Hepatocyte (in vitro differentiated cells): ENCODE measurements around the gene RALGPS2. TPM values are rescaled to one million over a fixed set of nuclear protein-coding genes. Genes with fewer than 3 reads are reported as not detected.

Experiments
- DNase-seq: peaks from one replicate; pipeline ENCODE4 v3.0.0-alpha.2; 2016; ENCODE audit warnings: low spot score
- H2AFZ ChIP-seq: fragments of 200-600 bp; sonication (generic); 2 replicates; pipeline ENCODE4 v1.6.0; 2016; ENCODE audit warnings: antibody characterized with exemption, mild to moderate bottlenecking
- H3K27ac ChIP-seq: fragments of 200-600 bp; sonication (generic); 2 replicates; pipeline ENCODE4 v1.5.1; 2016; ENCODE audit warnings: mild to moderate bottlenecking
- H3K27me3 ChIP-seq: fragments of 200-600 bp; sonication (generic); 2 replicates; pipeline ENCODE4 v1.6.1; 2016
- H3K36me3 ChIP-seq: fragments of 200-600 bp; sonication (generic); replicated peaks from 2 replicates; pipeline ENCODE4 v1.5.1; 2016; ENCODE audit warnings: low read depth; ENCODE audit not compliant: insufficient read depth
- H3K4me1 ChIP-seq: fragments of 200-600 bp; sonication (generic); 2 replicates; pipeline ENCODE4 v1.5.1; 2016; ENCODE audit warnings: mild to moderate bottlenecking, moderate library complexity; ENCODE audit not compliant: insufficient read depth
- H3K4me2 ChIP-seq: fragments of 200-600 bp; sonication (generic); 2 replicates; pipeline ENCODE4 v1.6.0; 2016
- H3K4me3 ChIP-seq: fragments of 200-600 bp; sonication (generic); 2 replicates; pipeline ENCODE4 v1.5.1; 2016; ENCODE audit warnings: mild to moderate bottlenecking
- H3K79me2 ChIP-seq: fragments of 200-600 bp; sonication (generic); 2 replicates; pipeline ENCODE4 v1.6.0; 2017; ENCODE audit warnings: mild to moderate bottlenecking
- H3K9me2 ChIP-seq: fragments of 200-600 bp; sonication (generic); replicated peaks from 2 replicates; pipeline ENCODE4 v1.6.0; 2017; ENCODE audit warnings: mild to moderate bottlenecking; ENCODE audit not compliant: insufficient read depth
- H3K9me3 ChIP-seq: fragments of 200-600 bp; sonication (generic); 2 replicates; pipeline ENCODE4 v1.5.1; 2016; ENCODE audit warnings: low read depth, mild to moderate bottlenecking
- H4K20me1 ChIP-seq: fragments of 200-600 bp; sonication (generic); 2 replicates; pipeline ENCODE4 v1.6.0; 2016; ENCODE audit warnings: mild to moderate bottlenecking; ENCODE audit not compliant: insufficient read depth, poor library complexity, severe bottlenecking
- EZH2 ChIP-seq: fragments of 200-600 bp; sonication (generic); IDR thresholded peaks from 2 replicates; pipeline ENCODE4 v1.6.1; 2016; ENCODE audit warnings: antibody characterized with exemption, mild to moderate bottlenecking, borderline replicate concordance
- EZH2phosphoT487 ChIP-seq: fragments of 200-600 bp; sonication (generic); IDR thresholded peaks from one replicate; pipeline ENCODE4 v1.6.1; 2018; ENCODE audit warnings: antibody characterized with exemption, mild to moderate bottlenecking, low read depth, moderate library complexity; ENCODE audit not compliant: unreplicated experiment, severe bottlenecking
- WGBS: methylation state at CpG from one replicate; pipeline ENCODE4 v1.1.6; 2016; ENCODE audit warnings: low lambda C conversion rate; ENCODE audit errors: missing lambda C conversion rate; 5-methylcytosine and 5-hydroxymethylcytosine counted together
- polyA plus RNA-seq: library from polyadenylated mRNA; unstranded; fragments of >200 nt; fragmentation: Nextera tagmentation; extraction: Ambion mirVana; gene quantifications from 2 replicates; pipeline ENCODE4 v1.2.1, GENCODE V29; 2016
- total RNA-seq: library from RNA; depleted of rRNA; stranded (reverse); fragments of >200 nt; gene quantifications from 2 replicates; pipeline ENCODE4 v1.2.3, GENCODE V29; 2014
- TF ChIP-seq, protein P1 (sequence below): fragments of 200-600 bp; sonication (generic); IDR thresholded peaks from 2 replicates; pipeline ENCODE4 v1.5.1; 2016; ENCODE audit warnings: antibody characterized with exemption, mild to moderate bottlenecking; ENCODE audit not compliant: poor library complexity

RALGPS2 gene
- total and polyA plus RNA-seq, 2 experiments from 2014 or later, result 9.3 to 35.4 TPM

DNA sequence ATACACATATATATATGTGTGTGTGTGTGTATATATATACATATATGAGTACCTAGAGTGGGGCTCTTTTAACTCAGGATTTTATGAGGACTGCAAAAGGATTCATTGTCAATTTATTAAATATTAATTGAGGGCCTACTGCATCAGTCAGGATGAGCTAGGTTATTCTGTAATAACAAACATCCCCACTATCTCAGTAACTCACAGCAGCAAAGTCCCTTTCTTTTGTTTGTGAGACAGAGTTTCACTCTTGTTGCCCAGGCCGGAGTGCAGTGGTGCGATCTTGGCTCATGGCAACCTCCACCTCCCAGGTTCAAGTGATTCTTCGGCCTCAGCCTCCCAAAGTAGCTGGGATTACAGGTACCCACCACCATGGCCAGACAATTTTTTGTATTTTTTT is 236.8 kb downstream of the RALGPS2 start:
- Histone ChIP-seq H3K27me3 (no peaks in the 10 kb centered on the region), H3K36me3 (no peaks in the 10 kb centered on the region), H3K4me2 (no peak overlapping the region), H2AFZ (no peak overlapping the region), H3K9me3 (no peaks in the 10 kb centered on the region), H3K4me3 (no peak overlapping the region), H3K4me1 (peaks cover 4% of the 10 kb centered on the region), H3K27ac (no peak overlapping the region), H3K79me2 (no peaks in the 10 kb centered on the region), H3K9me2 (no peaks in the 10 kb centered on the region), H4K20me1 (no peaks in the 10 kb centered on the region)
- no peak for TF ChIP-seq EZH2
- no peak for TF ChIP-seq EZH2phosphoT487
- TF ChIP-seq, protein P1, sequence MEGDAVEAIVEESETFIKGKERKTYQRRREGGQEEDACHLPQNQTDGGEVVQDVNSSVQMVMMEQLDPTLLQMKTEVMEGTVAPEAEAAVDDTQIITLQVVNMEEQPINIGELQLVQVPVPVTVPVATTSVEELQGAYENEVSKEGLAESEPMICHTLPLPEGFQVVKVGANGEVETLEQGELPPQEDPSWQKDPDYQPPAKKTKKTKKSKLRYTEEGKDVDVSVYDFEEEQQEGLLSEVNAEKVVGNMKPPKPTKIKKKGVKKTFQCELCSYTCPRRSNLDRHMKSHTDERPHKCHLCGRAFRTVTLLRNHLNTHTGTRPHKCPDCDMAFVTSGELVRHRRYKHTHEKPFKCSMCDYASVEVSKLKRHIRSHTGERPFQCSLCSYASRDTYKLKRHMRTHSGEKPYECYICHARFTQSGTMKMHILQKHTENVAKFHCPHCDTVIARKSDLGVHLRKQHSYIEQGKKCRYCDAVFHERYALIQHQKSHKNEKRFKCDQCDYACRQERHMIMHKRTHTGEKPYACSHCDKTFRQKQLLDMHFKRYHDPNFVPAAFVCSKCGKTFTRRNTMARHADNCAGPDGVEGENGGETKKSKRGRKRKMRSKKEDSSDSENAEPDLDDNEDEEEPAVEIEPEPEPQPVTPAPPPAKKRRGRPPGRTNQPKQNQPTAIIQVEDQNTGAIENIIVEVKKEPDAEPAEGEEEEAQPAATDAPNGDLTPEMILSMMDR, result no peak
- WGBS, result 100% methylated on average over 3 of the region's 3 CpGs
- no peak for DNase-seq

DNA sequence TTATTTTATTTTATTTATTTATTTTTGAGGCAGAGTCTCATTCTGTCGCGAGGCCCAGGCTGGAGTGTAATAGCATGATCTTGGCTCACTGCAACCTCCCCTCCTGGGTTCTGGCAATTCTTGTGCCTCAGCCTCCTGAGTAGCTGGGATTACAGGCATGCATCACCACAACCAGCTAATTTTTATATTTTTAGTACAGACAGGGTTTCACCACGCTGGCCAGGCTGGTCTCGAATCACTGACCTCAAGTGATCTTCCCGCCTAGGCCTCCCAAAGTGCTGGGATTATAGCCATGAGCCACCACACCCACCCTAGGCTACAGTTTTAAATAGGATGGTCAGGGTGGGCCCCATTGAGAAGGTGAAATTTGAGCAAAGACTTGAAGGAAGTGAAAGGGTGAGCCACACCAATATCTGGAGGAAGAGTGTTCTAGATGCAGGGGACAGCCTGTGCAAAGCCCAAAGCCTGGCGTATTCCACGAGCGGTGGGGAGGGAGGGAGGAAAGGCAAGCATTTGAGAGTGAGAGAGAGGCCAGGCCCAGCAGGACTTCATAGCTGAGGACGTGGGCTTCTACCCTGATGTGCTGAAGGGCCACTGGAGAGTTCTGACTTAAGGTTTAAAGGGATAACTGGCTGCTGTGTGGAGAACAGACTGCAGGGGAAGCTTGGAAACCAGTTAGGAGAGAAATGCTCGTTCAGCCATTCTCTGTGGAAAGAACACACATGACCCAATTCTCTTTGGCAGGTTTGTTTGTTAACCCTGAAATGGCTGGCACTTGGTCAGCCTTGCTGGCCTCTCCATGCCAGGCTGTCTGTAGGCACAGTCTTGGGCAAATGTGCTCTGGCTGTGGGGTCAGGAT is 238.0 kb downstream of the RALGPS2 start:
- no peak overlapping the region for H3K4me3 ChIP-seq
- no peaks in the 10 kb centered on the region for H3K27me3 ChIP-seq
- no peaks in the 10 kb centered on the region for H3K79me2 ChIP-seq
- H3K9me3 ChIP-seq, result no peaks in the 10 kb centered on the region
- H3K9me2 ChIP-seq, result no peaks in the 10 kb centered on the region
- H3K4me2 ChIP-seq, result no peak overlapping the region
- no peak for DNase-seq
- H2AFZ ChIP-seq, result no peak overlapping the region
- TF ChIP-seq EZH2, result no peak
- TF ChIP-seq, protein P1, result no peak
- TF ChIP-seq EZH2phosphoT487, result no peak
- H3K27ac ChIP-seq, result no peak overlapping the region
- WGBS, result 80% methylated on average over 10 of the region's 10 CpGs
- H3K36me3 ChIP-seq, result no peaks in the 10 kb centered on the region
- peaks cover 4% of the 10 kb centered on the region for H3K4me1 ChIP-seq
- H4K20me1 ChIP-seq, result no peaks in the 10 kb centered on the region

DNA sequence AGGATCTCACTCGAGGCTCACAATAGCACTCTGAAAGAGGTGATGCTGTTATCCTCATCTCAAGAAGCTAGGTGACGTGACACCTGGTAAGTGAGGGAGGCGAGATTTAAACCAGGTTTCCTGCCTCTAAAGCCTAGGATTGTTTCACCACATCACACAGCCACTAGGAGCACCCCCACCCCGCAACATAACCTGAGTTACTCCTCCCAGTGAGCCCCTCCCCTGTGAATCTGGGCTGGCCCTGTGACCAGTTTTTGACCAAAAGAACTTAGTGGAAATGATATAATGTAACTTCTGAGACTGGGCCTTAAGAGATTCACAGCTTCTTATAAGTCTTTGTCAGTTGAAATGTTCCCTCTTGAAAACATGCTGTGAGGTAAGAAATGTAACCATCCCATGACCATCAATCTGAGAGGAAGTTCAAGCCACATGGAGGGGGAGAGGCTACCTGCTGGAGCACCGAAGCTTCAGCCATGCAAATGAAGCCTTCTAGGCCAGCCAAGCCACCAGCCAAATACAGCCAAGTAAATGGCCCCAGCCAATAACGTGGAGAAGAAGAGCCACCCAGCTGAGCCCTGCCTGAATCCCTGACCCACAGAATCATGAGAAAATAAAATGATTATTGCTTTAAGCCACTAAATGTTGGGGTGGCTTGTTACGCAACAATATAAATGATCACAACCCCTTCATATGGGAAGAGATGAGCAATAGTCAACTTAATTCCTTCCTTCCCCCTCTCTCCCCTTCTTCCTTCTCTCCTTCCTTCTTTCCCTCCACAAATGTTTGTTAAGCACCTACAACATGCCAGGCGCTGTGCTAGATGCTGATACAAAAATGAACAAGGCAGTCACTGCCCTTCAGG is 239.7 kb downstream of the RALGPS2 start:
- Histone ChIP-seq H3K36me3 (no peaks in the 10 kb centered on the region), H3K4me2 (no peak overlapping the region), H2AFZ (no peak overlapping the region), H3K27ac (no peak overlapping the region), H3K4me1 (peaks cover 4% of the 10 kb centered on the region), H3K9me3 (no peaks in the 10 kb centered on the region), H3K79me2 (no peaks in the 10 kb centered on the region), H3K27me3 (no peaks in the 10 kb centered on the region), H3K9me2 (no peaks in the 10 kb centered on the region), H3K4me3 (no peak overlapping the region), H4K20me1 (no peaks in the 10 kb centered on the region)
- 95% methylated on average over 8 of the region's 8 CpGs for WGBS
- TF ChIP-seq, protein P1, result no peak
- TF ChIP-seq EZH2phosphoT487 (no peak), EZH2 (no peak)
- no peak for DNase-seq
